ENCODE data around the gene NGEF.

GRCh38 chr2:232883116-232883721 is 129.8 kb downstream of the NGEF start:
- TF ChIP-seq CTCF (IDR thresholded peaks at IDR 0.05) (no peak), POLR2A (IDR thresholded peaks at IDR 0.05) (no peak)
